Measurements from ENCODE around the gene RAB35. TPM values are rescaled to one million over a fixed set of nuclear protein-coding genes. Genes with fewer than 3 reads are reported as not detected.

The RAB35 gene
- total RNA-seq, 1 experiment from 2014 or later = 57.9 TPM

GRCh38 chr12:120075034-120075616 lies 41.4 kb downstream of the RAB35 start:
- no peaks in the 10 kb centered on the region for H3K36me3 ChIP-seq (ENCODE audit: insufficient read depth, low read length, poor library complexity, severe bottlenecking)
- BruUV-seq (replicated peaks) = no TSS peak
- ChIA-PET CTCF (no interaction called here), POLR2A (ENCODE audit: low non-redundant PET) (no interaction called here)
- no peak for DNase-seq (ENCODE audit: low spot score)
- TF ChIP-seq EZH2 (IDR thresholded peaks at IDR 0.05; ENCODE audit: borderline replicate concordance, low read depth, low read length, poor library complexity, severe bottlenecking) (no peak), CTCF (conservative IDR thresholded peaks at IDR 0.05; ENCODE audit: low read depth, low read length) (no peak)
- H3K4me1 ChIP-seq (ENCODE audit: insufficient read depth, low read length, poor library complexity, severe bottlenecking) = no peaks in the 10 kb centered on the region
- no peaks in the 10 kb centered on the region for H3K27me3 ChIP-seq (replicated peaks; ENCODE audit: insufficient read depth, low read depth, low read length, poor library complexity)
- intact Hi-C loops (cut with micrococcal nuclease; ENCODE audit: unreplicated experiment) = no loop called here
- no peak overlapping the region for H3K4me3 ChIP-seq (ENCODE audit: low read depth, low read length, poor library complexity, severe bottlenecking)
- no peak overlapping the region for H3K27ac ChIP-seq (ENCODE audit: low read depth, low read length, poor library complexity, severe bottlenecking)
- H3K9me3 ChIP-seq (ENCODE audit: low read depth, low read length, poor library complexity, severe bottlenecking) = no peaks in the 10 kb centered on the region

- POLR2A ChIA-PET (ENCODE audit: low non-redundant PET) = no interaction called here
- CTCF ChIA-PET = no interaction called here
- no TSS peak for BruUV-seq (replicated peaks)
- no peak for TF ChIP-seq EZH2 (IDR thresholded peaks at IDR 0.05; ENCODE audit: borderline replicate concordance, low read depth, low read length, poor library complexity, severe bottlenecking)
- TF ChIP-seq CTCF (conservative IDR thresholded peaks at IDR 0.05; ENCODE audit: low read depth, low read length) = no peak
- no peak overlapping the region for H3K4me3 ChIP-seq (ENCODE audit: low read depth, low read length, poor library complexity, severe bottlenecking)
- intact Hi-C loops (cut with micrococcal nuclease; ENCODE audit: unreplicated experiment) = no loop called here
- H3K9me3 ChIP-seq (ENCODE audit: low read depth, low read length, poor library complexity, severe bottlenecking) = no peaks in the 10 kb centered on the region
- no peaks in the 10 kb centered on the region for H3K4me1 ChIP-seq (ENCODE audit: insufficient read depth, low read length, poor library complexity, severe bottlenecking)
- H3K27me3 ChIP-seq (replicated peaks; ENCODE audit: insufficient read depth, low read depth, low read length, poor library complexity) = no peaks in the 10 kb centered on the region
- no peaks in the 10 kb centered on the region for H3K36me3 ChIP-seq (ENCODE audit: insufficient read depth, low read length, poor library complexity, severe bottlenecking)
- no peak overlapping the region for H3K27ac ChIP-seq (ENCODE audit: low read depth, low read length, poor library complexity, severe bottlenecking)
- DNase-seq (ENCODE audit: low spot score) = no peak
Observed at GRCh38 chr12:120072472-120073249, 43.9 kb downstream of the RAB35 start.

- intact Hi-C loops (cut with micrococcal nuclease; ENCODE audit: unreplicated experiment) = no loop called here
- ChIA-PET POLR2A (ENCODE audit: low non-redundant PET) (no interaction called here), CTCF (no interaction called here)
- Histone ChIP-seq H3K9me3 (ENCODE audit: low read depth, low read length, poor library complexity, severe bottlenecking) (no peaks in the 10 kb centered on the region), H3K4me3 (ENCODE audit: low read depth, low read length, poor library complexity, severe bottlenecking) (no peak overlapping the region), H3K4me1 (ENCODE audit: insufficient read depth, low read length, poor library complexity, severe bottlenecking) (no peaks in the 10 kb centered on the region), H3K36me3 (ENCODE audit: insufficient read depth, low read length, poor library complexity, severe bottlenecking) (no peaks in the 10 kb centered on the region), H3K27ac (ENCODE audit: low read depth, low read length, poor library complexity, severe bottlenecking) (no peak overlapping the region), H3K27me3 (replicated peaks; ENCODE audit: insufficient read depth, low read depth, low read length, poor library complexity) (no peaks in the 10 kb centered on the region)
- TF ChIP-seq CTCF (conservative IDR thresholded peaks at IDR 0.05; ENCODE audit: low read depth, low read length) (no peak), EZH2 (IDR thresholded peaks at IDR 0.05; ENCODE audit: borderline replicate concordance, low read depth, low read length, poor library complexity, severe bottlenecking) (no peak)
- DNase-seq (ENCODE audit: low spot score) = no peak
- BruUV-seq (replicated peaks) = no TSS peak
Observed at GRCh38 chr12:120071493-120072020, 45.0 kb downstream of the RAB35 start.

Data from A673 (cell line).